ENCODE data around the gene SLC25A6. TPM values are rescaled to one million over a fixed set of nuclear protein-coding genes. Genes with fewer than 3 reads are reported as not detected.
"Not testable (repeated sequence)": the region's sequence is repeated elsewhere in the genome, so short reads cannot be mapped to it uniquely, and the experiment has no call there.

Gene SLC25A6
- polyA plus RNA-seq, 1 of the 3 experiments (the other 2 are of a cell fraction): 981 TPM

DNA sequence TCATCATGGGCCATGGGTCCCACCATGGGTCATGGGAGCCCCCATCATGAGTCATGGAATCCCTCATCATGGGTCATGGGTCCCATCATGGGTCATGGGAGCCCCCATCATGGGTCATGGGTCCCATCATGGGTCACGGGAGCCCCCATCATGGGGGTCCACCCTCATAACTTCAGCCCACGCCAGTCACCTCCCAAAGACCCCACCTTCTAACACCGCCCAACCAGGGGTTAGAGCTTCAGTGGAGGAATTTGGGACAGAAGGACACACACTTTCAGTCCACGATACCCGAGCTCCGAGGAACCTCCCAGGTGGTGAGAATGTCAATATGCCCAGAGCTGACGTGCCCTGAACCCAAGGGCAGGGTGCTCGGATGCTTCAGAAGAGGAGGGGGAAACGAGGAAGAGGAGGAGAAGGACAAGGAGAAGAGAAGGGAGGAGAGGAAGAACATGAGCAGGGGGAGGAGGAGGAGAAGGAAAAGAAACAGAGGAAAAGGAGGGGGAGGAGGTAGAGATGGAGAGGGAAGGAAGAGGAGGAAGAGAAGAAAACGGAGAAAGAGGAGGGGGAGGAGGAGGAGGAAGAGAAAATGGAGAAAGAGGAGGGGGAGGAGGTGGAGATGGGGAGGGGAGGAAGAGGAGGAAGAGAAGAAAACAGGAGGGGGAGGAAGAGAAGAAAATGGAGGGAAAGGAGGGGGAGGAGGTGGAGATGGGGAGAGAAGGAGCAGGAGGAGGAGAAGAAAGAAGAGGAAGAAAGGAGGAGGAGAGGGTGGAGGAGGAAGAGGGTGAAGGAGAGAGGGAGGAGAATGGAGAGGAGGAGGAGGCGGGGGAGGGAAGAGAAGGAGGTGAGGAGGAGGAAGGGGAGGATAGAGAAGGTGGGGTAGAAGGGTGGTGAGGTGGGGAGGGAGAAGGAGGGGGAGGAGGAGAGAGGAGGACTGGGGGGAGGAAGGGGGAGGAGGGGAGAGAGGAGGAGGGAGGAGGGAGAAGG is 37.6 kb downstream of the SLC25A6 start:
- ChIA-PET CTCF (no interaction called here), POLR2A (no interaction called here)
- TF ChIP-seq MAX (IDR thresholded peaks at IDR 0.05; ENCODE audit: low read depth) (no peak), FOSL2 (IDR thresholded peaks at IDR 0.05; ENCODE audit: borderline replicate concordance, low read depth) (no peak), FOXJ3 (CRISPR knock-in tag; IDR thresholded peaks at IDR 0.05) (no peak), MEF2A (IDR thresholded peaks at IDR 0.05; ENCODE audit: borderline replicate concordance, low read depth) (no peak), TCF12 (IDR thresholded peaks at IDR 0.05) (no peak), NRF1 (IDR thresholded peaks at IDR 0.05; ENCODE audit: low read depth, low read length) (no peak), RXRA (IDR thresholded peaks at IDR 0.05; ENCODE audit: borderline replicate concordance, low read depth) (no peak), GATA2 (CRISPR knock-in tag; IDR thresholded peaks at IDR 0.05) (no peak), RAD21 (IDR thresholded peaks at IDR 0.05; ENCODE audit: low read length) (no peak), SMC3 (IDR thresholded peaks at IDR 0.05; ENCODE audit: low read depth, low read length) (no peak), MXI1 (IDR thresholded peaks at IDR 0.05; ENCODE audit: low read depth, low read length) (no peak), SIN3A (IDR thresholded peaks at IDR 0.05; ENCODE audit: borderline replicate concordance, low read depth, low read length) (no peak)
- no peaks in the 10 kb centered on the region for H3K9me3 ChIP-seq
- H3K27ac ChIP-seq (ENCODE audit: low read depth in 2 of 2, low read length in 1 of 2): no peak overlapping the region
- no peak for DNase-seq
- H3K4me1 ChIP-seq (ENCODE audit: control insufficient read depth in 1 of 2, insufficient read depth in 2 of 2, low read depth in 1 of 2, low read length in 1 of 2): no peaks in the 10 kb centered on the region
- no peak overlapping the region for H3K4me3 ChIP-seq (ENCODE audit: low read depth in 2 of 2, low read length in 1 of 2)
- no peak overlapping the region for H3K9ac ChIP-seq
- H4K20me1 ChIP-seq (ENCODE audit: insufficient read depth): no peaks in the 10 kb centered on the region
- no peaks in the 10 kb centered on the region for H3K36me3 ChIP-seq (replicated peaks in 1 of 2; ENCODE audit: control insufficient read depth in 1 of 2, insufficient read depth in 2 of 2, low read length in 1 of 2)
- no peaks in the 10 kb centered on the region for H3K79me2 ChIP-seq (ENCODE audit: insufficient read depth)
- 44% methylated on average over 11 of the region's 11 CpGs for WGBS (ENCODE audit: low lambda C conversion rate)
- no peaks in the 10 kb centered on the region for H3K27me3 ChIP-seq (ENCODE audit: insufficient read depth)
- H3K4me2 ChIP-seq: no peak overlapping the region
- no peaks in the 10 kb centered on the region for H3F3A ChIP-seq (replicated peaks; ENCODE audit: insufficient read depth)
- H3K9me2 ChIP-seq: no peaks in the 10 kb centered on the region
- no peak overlapping the region for H2AFZ ChIP-seq (ENCODE audit: low read depth)

- no peak for TF ChIP-seq ELF1 (IDR thresholded peaks at IDR 0.05)
- 77% methylated on average over 45 of the region's 49 CpGs for WGBS (ENCODE audit: low lambda C conversion rate)
- CTCF ChIA-PET: no interaction called here
- Histone ChIP-seq H3K4me1 (ENCODE audit: control insufficient read depth in 1 of 2, insufficient read depth in 2 of 2, low read depth in 1 of 2, low read length in 1 of 2) (no peaks in the 10 kb centered on the region), H2AFZ (ENCODE audit: low read depth) (no peak overlapping the region), H3K4me3 (ENCODE audit: low read depth in 2 of 2, low read length in 1 of 2) (no peak overlapping the region), H3K9me2 (no peaks in the 10 kb centered on the region), H3K27ac (ENCODE audit: low read depth in 2 of 2, low read length in 1 of 2) (no peak overlapping the region), H3K4me2 (no peak overlapping the region), H3K9me3 (no peaks in the 10 kb centered on the region), H3K27me3 (ENCODE audit: insufficient read depth) (no peaks in the 10 kb centered on the region), H3K79me2 (ENCODE audit: insufficient read depth) (no peaks in the 10 kb centered on the region), H3K36me3 (replicated peaks in 1 of 2; ENCODE audit: control insufficient read depth in 1 of 2, insufficient read depth in 2 of 2, low read length in 1 of 2) (no peaks in the 10 kb centered on the region), H4K20me1 (ENCODE audit: insufficient read depth) (no peaks in the 10 kb centered on the region), H3K9ac (no peak overlapping the region), H3F3A (replicated peaks; ENCODE audit: insufficient read depth) (no peaks in the 10 kb centered on the region)
- no peak for DNase-seq
- POLR2A ChIA-PET: no interaction called here
Observed at GRCh38 chrX:1351981-1352714, 39.8 kb downstream of the SLC25A6 start.

DNA sequence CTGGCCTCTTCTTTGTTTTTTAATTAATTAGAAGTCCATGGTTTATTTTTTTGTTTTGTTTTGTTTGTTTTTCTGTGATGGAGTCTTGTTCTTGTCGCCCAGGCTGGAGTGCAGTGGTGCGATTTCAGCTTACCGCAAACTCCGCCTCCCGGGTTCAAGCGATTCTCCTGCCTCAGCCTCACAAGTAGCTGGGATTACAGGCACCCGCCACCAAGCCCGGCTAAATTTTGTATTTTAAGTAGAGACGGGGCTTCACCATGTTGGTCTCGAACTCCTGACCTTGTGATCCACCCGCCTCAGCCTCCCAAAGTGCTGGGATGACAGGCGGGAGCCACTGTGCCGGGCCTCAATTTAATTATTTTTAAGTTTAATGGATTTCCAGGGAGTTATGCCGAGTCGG is 42.3 kb downstream of the SLC25A6 start:
- POLR2A ChIA-PET, H3K9me3 ChIP-seq, DNase-seq: not testable (repeated sequence)

More for the DNA sequence above, 42.3 kb downstream of the SLC25A6 start:
- H3K4me2 ChIP-seq; H2AFZ ChIP-seq (ENCODE audit: low read depth); H3K9me2 ChIP-seq; H3K27me3 ChIP-seq (ENCODE audit: insufficient read depth); H3K4me1 ChIP-seq (ENCODE audit: control insufficient read depth in 1 of 2, insufficient read depth in 2 of 2, low read depth in 1 of 2, low read length in 1 of 2); CTCF ChIA-PET; H4K20me1 ChIP-seq (ENCODE audit: insufficient read depth); H3K9ac ChIP-seq; H3K36me3 ChIP-seq (replicated peaks in 1 of 2; ENCODE audit: control insufficient read depth in 1 of 2, insufficient read depth in 2 of 2, low read length in 1 of 2); H3K4me3 ChIP-seq (ENCODE audit: low read depth in 2 of 2, low read length in 1 of 2); H3K79me2 ChIP-seq (ENCODE audit: insufficient read depth); H3F3A ChIP-seq (replicated peaks; ENCODE audit: insufficient read depth); H3K27ac ChIP-seq (ENCODE audit: low read depth in 2 of 2, low read length in 1 of 2): not testable (repeated sequence)
- 58% methylated on average over 15 of the region's 15 CpGs for WGBS (ENCODE audit: low lambda C conversion rate)

All from SK-N-SH (cell line).